ENCODE measurements around the gene ZFC3H1. TPM values are rescaled to one million over a fixed set of nuclear protein-coding genes. Genes with fewer than 3 reads are reported as not detected.
"Not testable (repeated sequence)": the region's sequence is repeated elsewhere in the genome, so short reads cannot be mapped to it uniquely, and the experiment has no call there.

The ZFC3H1 gene
- total RNA-seq, 1 experiment from 2014 or later = 37.1 TPM

- no peak overlapping the region for H3K4me2 ChIP-seq (ENCODE audit: low read length)
- H3K27ac ChIP-seq (ENCODE audit: low read depth, low read length) = no peak overlapping the region
- no peaks in the 10 kb centered on the region for H3K79me2 ChIP-seq (ENCODE audit: insufficient read depth, low read length)
- H3K27me3 ChIP-seq (ENCODE audit: insufficient read depth, low read length) = no peaks in the 10 kb centered on the region
- no peaks in the 10 kb centered on the region for H3K4me1 ChIP-seq (ENCODE audit: control insufficient read depth in 1 of 2, insufficient read depth in 2 of 2, low read length in 2 of 2)
- no peak overlapping the region for H2AFZ ChIP-seq (ENCODE audit: low read depth, low read length, poor library complexity, severe bottlenecking)
- no peaks in the 10 kb centered on the region for H3K9me3 ChIP-seq (ENCODE audit: control insufficient read depth in 1 of 2, insufficient read depth in 1 of 2, low read depth in 1 of 2, low read length in 2 of 2)
- H3K36me3 ChIP-seq (ENCODE audit: control insufficient read depth in 1 of 2, insufficient read depth in 2 of 2, low read length in 2 of 2) = no peaks in the 10 kb centered on the region
- intact Hi-C loops (cut with micrococcal nuclease) = no loop called here
- ChIA-PET CTCF (no interaction called here), POLR2A (no interaction called here), RAD21 (ENCODE audit: low non-redundant PET in 1 of 2, low total read pairs in 2 of 2, uncharacterized antibody in 2 of 2, unreplicated experiment in 2 of 2) (interaction anchor here in 1 of 2 experiments (0.6 kb wide), 1 partner anchor 358 kb away, joined by 3 read pairs; no protein-coding TSS in a partner anchor)
- DNase-seq (ENCODE audit: low read depth, low spot score) = no peak
- no peak for TF ChIP-seq POLR2AphosphoS5 (IDR thresholded peaks at IDR 0.05; ENCODE audit: low read depth, low read length)
- no peak for TF ChIP-seq REST (IDR thresholded peaks at IDR 0.05; ENCODE audit: low read depth)
- TF ChIP-seq YY1 (IDR thresholded peaks at IDR 0.05; ENCODE audit: extremely low read depth, insufficient replicate concordance, low read depth, low read length) = no peak
- TF ChIP-seq ATF3 (IDR thresholded peaks at IDR 0.05) = no peak
- TF ChIP-seq EZH2phosphoT487 (IDR thresholded peaks at IDR 0.05; ENCODE audit: borderline replicate concordance) = no peak
- TF ChIP-seq FOSL1 (IDR thresholded peaks at IDR 0.05; ENCODE audit: low read depth) = no peak
- no peak for TF ChIP-seq RAD21 (IDR thresholded peaks at IDR 0.05; ENCODE audit: low read depth)
- no peak for TF ChIP-seq TCF7L2 (IDR thresholded peaks at IDR 0.05; ENCODE audit: borderline replicate concordance, extremely low read depth, insufficient read depth, insufficient read length)
- TF ChIP-seq JUND (IDR thresholded peaks at IDR 0.05) = no peak
- TF ChIP-seq SIN3A (IDR thresholded peaks at IDR 0.05; ENCODE audit: low read depth) = no peak
- no peak for TF ChIP-seq SP1 (IDR thresholded peaks at IDR 0.05; ENCODE audit: low read depth)
- no peak for TF ChIP-seq EZH2 (IDR thresholded peaks at IDR 0.05)
- no peak for TF ChIP-seq ZFX (IDR thresholded peaks at IDR 0.05)
- TF ChIP-seq CEBPB (IDR thresholded peaks at IDR 0.05; ENCODE audit: low read depth) = no peak
- TF ChIP-seq ELF1 (IDR thresholded peaks at IDR 0.05; ENCODE audit: borderline replicate concordance, low read depth) = no peak
- no peak for TF ChIP-seq POLR2A (IDR thresholded peaks at IDR 0.05; ENCODE audit: borderline replicate concordance, extremely low read depth, insufficient read depth, insufficient read length)
- TF ChIP-seq CTCF (IDR thresholded peaks at IDR 0.05 in 2 of 3, conservative IDR thresholded peaks at IDR 0.05 in 1 of 3; ENCODE audit: borderline replicate concordance in 1 of 3, insufficient read depth in 1 of 3, low read depth in 2 of 3, low read length in 2 of 3) = no peak
- no peak for TF ChIP-seq MAX (IDR thresholded peaks at IDR 0.05)
- no peaks in the 10 kb centered on the region for H4K20me1 ChIP-seq (ENCODE audit: insufficient read depth)
- no TSS peak for BruUV-seq (replicated peaks)
- H3K9ac ChIP-seq (ENCODE audit: low read length) = no peak overlapping the region
- no peak for ATAC-seq
- H3K4me3 ChIP-seq (replicated peaks in 1 of 2; ENCODE audit: low read depth in 1 of 2, low read length in 2 of 2) = no peak overlapping the region
- H3K9me2 ChIP-seq (ENCODE audit: insufficient read depth) = no peaks in the 10 kb centered on the region
Measured at GRCh38 chr12:71576496-71576895, 87.2 kb downstream of the ZFC3H1 start.

- H3K4me3 ChIP-seq (replicated peaks in 1 of 2; ENCODE audit: low read depth in 1 of 2, low read length in 2 of 2); H3K4me1 ChIP-seq (ENCODE audit: control insufficient read depth in 1 of 2, insufficient read depth in 2 of 2, low read length in 2 of 2); BruUV-seq (replicated peaks); H3K27ac ChIP-seq (ENCODE audit: low read depth, low read length); ATAC-seq; H3K27me3 ChIP-seq (ENCODE audit: insufficient read depth, low read length); H3K79me2 ChIP-seq (ENCODE audit: insufficient read depth, low read length); intact Hi-C loops (cut with micrococcal nuclease); CTCF ChIA-PET; H3K4me2 ChIP-seq (ENCODE audit: low read length); H2AFZ ChIP-seq (ENCODE audit: low read depth, low read length, poor library complexity, severe bottlenecking); RAD21 ChIA-PET (ENCODE audit: low non-redundant PET in 1 of 2, low total read pairs in 2 of 2, uncharacterized antibody in 2 of 2, unreplicated experiment in 2 of 2); H3K9me3 ChIP-seq (ENCODE audit: control insufficient read depth in 1 of 2, insufficient read depth in 1 of 2, low read depth in 1 of 2, low read length in 2 of 2); H3K36me3 ChIP-seq (ENCODE audit: control insufficient read depth in 1 of 2, insufficient read depth in 2 of 2, low read length in 2 of 2); H4K20me1 ChIP-seq (ENCODE audit: insufficient read depth); H3K9me2 ChIP-seq (ENCODE audit: insufficient read depth); H3K9ac ChIP-seq (ENCODE audit: low read length); DNase-seq (ENCODE audit: low read depth, low spot score): not testable (repeated sequence)
- POLR2A ChIA-PET = interaction anchor here (0.6 kb wide), 1 partner anchor 308 kb away, joined by 3 read pairs; no protein-coding TSS in a partner anchor
Measured at GRCh38 chr12:71569885-71570284, 93.8 kb downstream of the ZFC3H1 start.

Measured in HCT116 (cell line).